ENCODE measurements around the gene IL1RAP. TPM values are rescaled to one million over a fixed set of nuclear protein-coding genes. Genes with fewer than 3 reads are reported as not detected.

IL1RAP gene
- total RNA-seq, 2 experiments from 2014 or later = 14.8 to 15.8 TPM

DNA sequence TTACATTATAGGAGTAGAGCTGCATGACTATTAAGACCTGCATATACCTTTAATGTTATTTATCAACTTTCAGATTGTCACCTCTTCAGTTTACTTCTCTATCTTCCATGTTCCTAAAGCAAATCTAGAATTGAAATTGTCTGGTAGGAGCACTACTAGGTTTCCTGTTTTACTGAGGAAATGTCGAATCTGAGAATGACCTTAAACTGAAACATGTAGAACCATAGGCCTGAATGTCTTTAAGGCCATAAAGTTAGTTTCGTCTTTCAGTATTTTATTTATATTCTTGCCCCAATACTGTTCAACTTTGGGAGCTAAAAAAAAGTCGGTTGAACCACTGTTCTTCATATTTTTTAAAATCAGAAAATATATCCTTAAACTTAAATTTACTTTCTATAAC, 92.7 kb downstream of the IL1RAP start:
- POLR2A ChIA-PET = no interaction called here
- no peaks in the 10 kb centered on the region for H3K27me3 Mint-ChIP-seq

DNA sequence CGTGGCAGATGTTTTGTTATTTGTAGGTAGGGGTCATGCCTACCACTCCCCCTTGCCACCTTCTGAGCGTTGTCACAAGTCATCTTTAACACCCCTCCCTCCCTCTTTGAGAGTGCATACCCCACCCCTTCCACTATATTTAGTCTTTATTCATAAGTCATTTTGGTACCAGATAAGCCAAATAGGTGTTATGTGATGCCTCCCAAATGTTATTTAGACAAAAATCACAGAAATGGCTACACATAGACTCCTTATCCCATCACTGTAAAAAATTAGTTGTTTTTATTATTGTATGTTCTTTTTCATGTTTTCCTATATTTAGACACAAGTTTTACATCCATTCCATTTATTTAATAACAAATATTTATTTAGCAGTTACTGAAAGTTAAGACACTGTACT, 93.1 kb downstream of the IL1RAP start:
- intact Hi-C loops (cut with micrococcal nuclease) = no loop called here
- Mint-ChIP-seq H3K36me3 (peaks cover 35% of the 10 kb centered on the region), H3K27me3 (no peaks in the 10 kb centered on the region), H3K4me1 (ENCODE audit: low read depth) (no peaks in the 10 kb centered on the region), H3K27ac (no peak overlapping the region), H3K9me3 (no peaks in the 10 kb centered on the region), H3K4me3 (no peak overlapping the region)
- CTCF ChIA-PET = no interaction called here
- POLR2A ChIA-PET = no interaction called here
- DNase-seq = no peak

More for the DNA sequence above, 92.7 kb downstream of the IL1RAP start:
- no peak overlapping the region for H3K27ac Mint-ChIP-seq
- no peaks in the 10 kb centered on the region for H3K4me1 Mint-ChIP-seq (ENCODE audit: low read depth)
- DNase-seq = no peak
- H3K9me3 Mint-ChIP-seq = no peaks in the 10 kb centered on the region
- CTCF ChIA-PET = interaction anchor here (1.0 kb wide), 1 partner anchor 13 kb away, joined by 4 read pairs; no protein-coding TSS in a partner anchor
- intact Hi-C loops (cut with micrococcal nuclease) = no loop called here
- peaks cover 35% of the 10 kb centered on the region for H3K36me3 Mint-ChIP-seq
- no peak overlapping the region for H3K4me3 Mint-ChIP-seq

GRCh38 chr3:190608850-190609589, 95.1 kb downstream of the IL1RAP start:
- H3K4me1 Mint-ChIP-seq (ENCODE audit: low read depth) = no peaks in the 10 kb centered on the region
- H3K9me3 Mint-ChIP-seq = no peaks in the 10 kb centered on the region
- no peak overlapping the region for H3K4me3 Mint-ChIP-seq
- no peak overlapping the region for H3K27ac Mint-ChIP-seq
- DNase-seq = no peak
- ChIA-PET CTCF (interaction anchor here (0.9 to 1.2 kb wide), 2 partner anchors 13 to 15 kb away, joined by 3 read pairs; no protein-coding TSS in a partner anchor), POLR2A (no interaction called here)
- peaks cover 35% of the 10 kb centered on the region for H3K36me3 Mint-ChIP-seq
- H3K27me3 Mint-ChIP-seq = no peaks in the 10 kb centered on the region
- intact Hi-C loops (cut with micrococcal nuclease) = no loop called here

GRCh38 chr3:190614226-190615059, 100.6 kb downstream of the IL1RAP start:
- H3K4me1 Mint-ChIP-seq (ENCODE audit: low read depth) = peaks cover 49% of the 10 kb centered on the region
- ChIA-PET CTCF (interaction anchor here (0.9 kb wide), 1 partner anchor 101 kb away, joined by 3 read pairs; the partner anchor contains the start of gene IL1RAP), POLR2A (no interaction called here)
- intact Hi-C loops (cut with micrococcal nuclease) = loop anchor here (5.0 kb wide), 2 partner anchors 407 to 1827 kb away; no protein-coding TSS in a partner anchor
- no peak overlapping the region for H3K4me3 Mint-ChIP-seq
- no peaks in the 10 kb centered on the region for H3K9me3 Mint-ChIP-seq
- no peak overlapping the region for H3K27ac Mint-ChIP-seq
- DNase-seq = no peak
- peaks cover 19% of the 10 kb centered on the region for H3K36me3 Mint-ChIP-seq
- no peaks in the 10 kb centered on the region for H3K27me3 Mint-ChIP-seq

DNA sequence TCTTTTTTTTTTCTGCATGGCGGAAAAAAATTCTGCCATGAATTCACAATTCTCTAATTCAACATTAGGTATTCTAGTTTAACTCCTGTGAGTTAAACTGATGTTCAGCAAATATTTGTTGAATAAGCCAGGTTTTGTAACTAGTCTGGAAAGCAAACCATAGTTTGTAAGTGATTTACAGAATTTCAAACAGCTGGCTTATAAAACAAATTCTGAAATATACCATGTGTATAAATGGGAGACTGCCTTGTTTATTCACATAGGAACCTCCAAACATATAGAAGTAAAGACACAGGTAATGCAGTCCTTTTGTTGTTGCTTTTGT, 101.1 kb downstream of the IL1RAP start:
- Mint-ChIP-seq H3K27ac (no peak overlapping the region), H3K36me3 (peaks cover 15% of the 10 kb centered on the region), H3K4me1 (ENCODE audit: low read depth) (peaks cover 50% of the 10 kb centered on the region), H3K27me3 (no peaks in the 10 kb centered on the region), H3K9me3 (no peaks in the 10 kb centered on the region), H3K4me3 (no peak overlapping the region)
- no peak for DNase-seq
- intact Hi-C loops (cut with micrococcal nuclease) = loop anchor here (5.0 kb wide), 2 partner anchors 408 to 1828 kb away; no protein-coding TSS in a partner anchor
- ChIA-PET POLR2A (no interaction called here), CTCF (no interaction called here)

GRCh38 chr3:190615607-190616006, 101.7 kb downstream of the IL1RAP start:
- intact Hi-C loops (cut with micrococcal nuclease) = loop anchor here (5.0 kb wide), 2 partner anchors 408 to 1828 kb away; no protein-coding TSS in a partner anchor
- Mint-ChIP-seq H3K27ac (no peak overlapping the region), H3K36me3 (peaks cover 16% of the 10 kb centered on the region), H3K9me3 (no peaks in the 10 kb centered on the region), H3K4me1 (ENCODE audit: low read depth) (peaks cover 53% of the 10 kb centered on the region), H3K27me3 (no peaks in the 10 kb centered on the region), H3K4me3 (no peak overlapping the region)
- CTCF ChIA-PET = interaction anchor here (1.0 kb wide), 1 partner anchor 24 kb away, joined by 3 read pairs; no protein-coding TSS in a partner anchor
- no peak for DNase-seq
- POLR2A ChIA-PET = interaction anchor here (1.3 kb wide), 1 partner anchor 102 kb away, joined by 3 read pairs; the partner anchor contains the start of gene IL1RAP

GRCh38 chr3:190616637-190617036, 102.8 kb downstream of the IL1RAP start:
- intact Hi-C loops (cut with micrococcal nuclease) = loop anchor here (5.0 kb wide), 2 partner anchors 409 to 1829 kb away; no protein-coding TSS in a partner anchor
- POLR2A ChIA-PET = interaction anchor here (1.3 kb wide), 1 partner anchor 103 kb away, joined by 3 read pairs; the partner anchor contains the start of gene IL1RAP
- Mint-ChIP-seq H3K27ac (peak overlapping the region; percentile 96), H3K36me3 (peaks cover 19% of the 10 kb centered on the region), H3K9me3 (no peaks in the 10 kb centered on the region), H3K4me3 (no peak overlapping the region), H3K27me3 (no peaks in the 10 kb centered on the region), H3K4me1 (ENCODE audit: low read depth) (peaks cover 53% of the 10 kb centered on the region)
- peak; percentile 13 for DNase-seq
- CTCF ChIA-PET = interaction anchor here (1.0 kb wide), 1 partner anchor 23 kb away, joined by 3 read pairs; no protein-coding TSS in a partner anchor

GRCh38 chr3:190617185-190617584, 103.3 kb downstream of the IL1RAP start:
- DNase-seq = peak; percentile 66
- Mint-ChIP-seq H3K4me1 (ENCODE audit: low read depth) (peaks cover 56% of the 10 kb centered on the region), H3K36me3 (peaks cover 20% of the 10 kb centered on the region), H3K9me3 (no peaks in the 10 kb centered on the region), H3K4me3 (no peak overlapping the region), H3K27ac (peak overlapping the region; percentile 96), H3K27me3 (no peaks in the 10 kb centered on the region)
- intact Hi-C loops (cut with micrococcal nuclease) = loop anchor here (5.0 kb wide), 2 partner anchors 410 to 1830 kb away; no protein-coding TSS in a partner anchor
- POLR2A ChIA-PET = interaction anchor here (1.7 to 2.1 kb wide), 3 partner anchors 39 to 103 kb away, joined by 5 to 17 read pairs (median 5); partner anchors contain the start of gene IL1RAP
- CTCF ChIA-PET = interaction anchor here (2.1 to 2.7 kb wide), 2 partner anchors 30 to 103 kb away, joined by 13 to 15 read pairs; partner anchors contain the start of gene IL1RAP

DNA sequence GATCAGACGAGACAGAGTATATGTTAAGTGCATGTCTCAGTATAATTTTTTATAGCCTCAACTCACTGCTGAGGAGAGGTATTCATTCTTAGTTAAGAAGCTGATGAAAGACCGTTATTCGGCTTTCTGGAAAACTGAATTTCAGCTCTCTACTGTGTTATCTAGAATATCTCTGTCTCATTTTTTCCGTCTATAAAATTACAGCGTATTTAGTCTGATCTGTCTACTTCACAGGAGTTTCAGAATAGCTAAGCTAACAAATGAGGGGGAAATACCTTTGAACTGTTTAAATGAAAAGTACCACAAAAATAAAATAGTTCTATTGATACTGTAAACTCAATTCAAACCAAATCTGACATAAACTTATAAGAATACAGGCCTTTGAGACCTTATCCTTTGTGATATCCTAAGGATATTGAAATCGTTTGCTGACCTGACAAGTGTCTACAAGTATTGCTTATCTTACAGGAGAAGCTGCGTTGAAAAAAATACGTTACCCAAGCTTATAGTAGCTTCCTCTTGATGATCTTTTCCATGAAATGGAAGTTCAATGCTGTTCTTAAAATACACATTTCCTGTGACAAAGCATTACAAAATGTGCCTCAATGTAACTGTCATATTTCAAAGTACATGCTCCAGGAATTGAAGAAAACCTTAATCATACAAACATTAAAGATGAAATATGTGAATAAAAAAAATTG, 104.6 kb downstream of the IL1RAP start:
- POLR2A ChIA-PET = interaction anchor here (0.6 to 2.1 kb wide), 9 partner anchors 24 to 1704 kb away, joined by 3 to 17 read pairs (median 5); partner anchors contain the start of gene IL1RAP
- peak overlapping the region; percentile 45 for H3K4me3 Mint-ChIP-seq
- H3K27me3 Mint-ChIP-seq = no peaks in the 10 kb centered on the region
- H3K36me3 Mint-ChIP-seq = peaks cover 19% of the 10 kb centered on the region
- peak overlapping the region; percentile 96 for H3K27ac Mint-ChIP-seq
- DNase-seq = no peak
- no peaks in the 10 kb centered on the region for H3K9me3 Mint-ChIP-seq
- CTCF ChIA-PET = interaction anchor here (0.6 to 2.7 kb wide), 7 partner anchors 27 to 175 kb away, joined by 3 to 15 read pairs (median 4); partner anchors contain the start of gene IL1RAP
- intact Hi-C loops (cut with micrococcal nuclease) = loop anchor here (1.0 to 5.0 kb wide), 7 partner anchors 32 to 1831 kb away; partner anchors contain the start of gene IL1RAP
- H3K4me1 Mint-ChIP-seq (ENCODE audit: low read depth) = peaks cover 58% of the 10 kb centered on the region

- Mint-ChIP-seq H3K36me3 (peaks cover 25% of the 10 kb centered on the region), H3K9me3 (no peaks in the 10 kb centered on the region), H3K27me3 (no peaks in the 10 kb centered on the region), H3K27ac (peak overlapping the region; percentile 96), H3K4me1 (ENCODE audit: low read depth) (peaks cover 55% of the 10 kb centered on the region), H3K4me3 (no peak overlapping the region)
- DNase-seq = no peak
- POLR2A ChIA-PET = interaction anchor here (1.6 to 2.1 kb wide), 2 partner anchors 105 to 128 kb away, joined by 11 to 17 read pairs; partner anchors contain the start of gene IL1RAP
- CTCF ChIA-PET = interaction anchor here (1.3 to 2.7 kb wide), 3 partner anchors 32 to 105 kb away, joined by 4 to 15 read pairs (median 13); partner anchors contain the start of gene IL1RAP
- intact Hi-C loops (cut with micrococcal nuclease) = loop anchor here (5.0 kb wide), 2 partner anchors 412 to 1832 kb away; no protein-coding TSS in a partner anchor
These were observed 105.5 kb downstream of the IL1RAP start for GRCh38 chr3:190619353-190619752.

- no peaks in the 10 kb centered on the region for H3K9me3 Mint-ChIP-seq
- intact Hi-C loops (cut with micrococcal nuclease) = loop anchor here (5.0 kb wide), 2 partner anchors 412 to 1832 kb away; no protein-coding TSS in a partner anchor
- ChIA-PET POLR2A (no interaction called here), CTCF (interaction anchor here (2.7 kb wide), 1 partner anchor 33 kb away, joined by 13 read pairs; no protein-coding TSS in a partner anchor)
- H3K4me3 Mint-ChIP-seq = no peak overlapping the region
- H3K27me3 Mint-ChIP-seq = no peaks in the 10 kb centered on the region
- no peak for DNase-seq
- peaks cover 51% of the 10 kb centered on the region for H3K4me1 Mint-ChIP-seq (ENCODE audit: low read depth)
- H3K36me3 Mint-ChIP-seq = peaks cover 25% of the 10 kb centered on the region
- H3K27ac Mint-ChIP-seq = peak overlapping the region; percentile 18
These were observed 105.9 kb downstream of the IL1RAP start for GRCh38 chr3:190619761-190620160.

All from activated CD4-positive, alpha-beta memory T cell treated with anti-CD3 and anti-CD28 coated beads for 36 hours (primary cell).